B cell (primary cell): ENCODE results near the gene SERGEF.

ENCODE experiments used
- EZH2 ChIP-seq: IDR thresholded peaks from 2 replicates; pipeline ENCODE4 v1.6.1; 2012; ENCODE audit warnings: borderline replicate concordance, low read depth, mild to moderate bottlenecking, moderate library complexity, low read length; ENCODE audit not compliant: insufficient read depth, poor library complexity, severe bottlenecking
- TF ChIP-seq, protein P1 (sequence below): fragments of 200-600 bp; IDR thresholded peaks from one replicate; pipeline ENCODE4 v1.8.0; 2022; ENCODE audit warnings: antibody characterized with exemption, mild to moderate bottlenecking

DNA sequence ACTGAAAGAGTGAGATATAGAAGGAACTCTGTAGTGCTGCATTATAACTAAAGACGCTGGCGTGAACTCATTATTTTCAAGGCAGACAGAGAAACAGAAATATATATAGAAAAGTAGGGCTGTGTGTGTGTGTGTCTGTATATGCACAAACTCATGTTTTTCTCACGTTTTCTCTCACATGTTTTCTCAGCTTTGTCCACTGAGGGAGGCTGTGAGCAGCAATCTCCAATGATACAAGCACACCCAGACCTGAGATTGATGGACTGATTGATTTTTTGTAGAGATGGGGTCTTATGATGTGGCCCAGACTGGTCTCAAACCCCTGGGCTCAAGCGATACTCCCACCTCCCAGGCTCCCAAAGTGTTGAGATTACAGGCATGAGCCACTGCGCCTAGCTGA is 122.5 kb downstream of the SERGEF start:
- TF ChIP-seq, protein P1, sequence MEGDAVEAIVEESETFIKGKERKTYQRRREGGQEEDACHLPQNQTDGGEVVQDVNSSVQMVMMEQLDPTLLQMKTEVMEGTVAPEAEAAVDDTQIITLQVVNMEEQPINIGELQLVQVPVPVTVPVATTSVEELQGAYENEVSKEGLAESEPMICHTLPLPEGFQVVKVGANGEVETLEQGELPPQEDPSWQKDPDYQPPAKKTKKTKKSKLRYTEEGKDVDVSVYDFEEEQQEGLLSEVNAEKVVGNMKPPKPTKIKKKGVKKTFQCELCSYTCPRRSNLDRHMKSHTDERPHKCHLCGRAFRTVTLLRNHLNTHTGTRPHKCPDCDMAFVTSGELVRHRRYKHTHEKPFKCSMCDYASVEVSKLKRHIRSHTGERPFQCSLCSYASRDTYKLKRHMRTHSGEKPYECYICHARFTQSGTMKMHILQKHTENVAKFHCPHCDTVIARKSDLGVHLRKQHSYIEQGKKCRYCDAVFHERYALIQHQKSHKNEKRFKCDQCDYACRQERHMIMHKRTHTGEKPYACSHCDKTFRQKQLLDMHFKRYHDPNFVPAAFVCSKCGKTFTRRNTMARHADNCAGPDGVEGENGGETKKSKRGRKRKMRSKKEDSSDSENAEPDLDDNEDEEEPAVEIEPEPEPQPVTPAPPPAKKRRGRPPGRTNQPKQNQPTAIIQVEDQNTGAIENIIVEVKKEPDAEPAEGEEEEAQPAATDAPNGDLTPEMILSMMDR = no peak
- no peak for TF ChIP-seq EZH2
